GM21528 (cell line): ENCODE data around the gene FCN1.

ENCODE experiments used
- ATAC-seq: cut with Tn5 transposase; IDR thresholded peaks from one replicate; pipeline ENCODE4 v1.9.1; 2021; ENCODE audit warnings: mild to moderate bottlenecking, moderate library complexity; ENCODE audit not compliant: unreplicated experiment, low FRiP score

Gene FCN1

GRCh38 chr9:134895567-134895907, 22.2 kb downstream of the FCN1 start:
- no peak for ATAC-seq

DNA sequence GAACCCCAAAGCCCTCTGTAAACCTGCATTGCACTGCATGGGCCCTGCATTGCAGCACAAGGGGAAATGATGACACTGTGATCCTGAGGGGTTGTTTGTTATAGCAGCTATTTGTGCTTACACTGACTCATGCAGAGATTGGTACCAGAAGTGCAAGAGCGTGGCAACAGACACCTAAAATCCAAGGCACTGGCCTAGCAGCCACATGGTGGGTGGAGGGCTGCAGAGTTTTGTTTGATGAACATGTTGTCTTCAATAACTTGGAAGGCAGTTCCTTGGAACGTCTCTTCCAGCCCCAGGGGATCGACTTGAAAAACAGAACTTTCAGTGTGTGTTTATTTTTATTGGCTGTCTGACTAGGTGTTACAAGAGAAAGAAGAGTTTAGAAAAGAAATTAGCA, 22.6 kb downstream of the FCN1 start:
- no peak for ATAC-seq

DNA sequence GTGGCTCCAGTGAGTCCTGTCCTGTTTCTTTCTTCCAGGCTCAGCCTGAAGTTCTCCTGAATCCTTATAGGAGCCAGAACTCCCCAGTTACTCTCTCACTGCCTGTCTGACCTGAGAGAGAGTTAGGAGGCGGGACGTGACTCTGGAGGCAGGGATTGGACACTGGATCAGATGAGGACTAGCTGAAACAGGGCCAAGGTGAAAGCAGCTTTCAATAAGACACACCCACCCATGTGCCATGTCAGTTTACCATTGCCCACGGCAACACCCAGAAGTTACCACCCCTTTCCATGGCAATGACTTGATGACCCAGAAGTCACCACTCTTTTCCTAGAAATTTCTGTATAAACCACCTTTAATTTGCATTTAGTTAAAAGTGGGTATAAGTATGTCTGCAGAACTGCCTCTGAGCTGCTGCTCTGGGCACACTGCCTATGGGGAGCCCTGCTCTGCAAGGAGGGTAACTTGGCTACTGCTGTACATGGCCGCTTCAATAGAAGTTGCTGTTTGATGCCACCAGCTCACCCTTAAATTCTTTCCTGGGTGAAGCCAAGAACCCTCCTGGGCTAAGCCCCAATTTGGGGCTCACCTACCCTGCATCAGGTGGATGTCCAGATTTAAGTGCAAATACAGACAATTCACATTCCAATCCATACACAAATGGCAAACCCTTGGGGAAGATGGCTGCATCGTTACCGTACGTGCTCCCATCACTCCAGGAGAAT, 23.4 kb downstream of the FCN1 start:
- ATAC-seq = no peak

- no peak for ATAC-seq
Observed at GRCh38 chr9:134892820-134893420, 24.8 kb downstream of the FCN1 start.

DNA sequence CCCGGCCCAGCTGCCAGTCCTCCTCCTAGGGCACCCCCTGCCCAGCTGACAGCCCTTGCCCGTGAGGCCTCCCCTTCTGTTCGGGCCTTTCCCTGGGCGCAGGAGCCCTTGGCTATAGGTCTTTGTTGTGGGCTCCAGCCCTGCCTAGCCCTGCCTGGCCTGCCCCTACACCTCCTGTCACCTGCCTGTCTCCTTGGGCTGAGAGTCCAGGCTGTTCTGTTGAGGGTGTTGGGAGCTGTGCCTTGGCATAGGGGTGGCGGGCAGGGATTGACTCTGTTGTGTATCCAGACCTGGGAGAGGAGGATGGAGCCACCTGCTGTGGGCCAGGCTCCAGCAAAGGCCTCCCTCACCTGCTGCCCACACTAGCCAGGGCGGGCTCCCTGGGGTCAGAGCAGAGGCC, 25.5 kb downstream of the FCN1 start:
- no peak for ATAC-seq

DNA sequence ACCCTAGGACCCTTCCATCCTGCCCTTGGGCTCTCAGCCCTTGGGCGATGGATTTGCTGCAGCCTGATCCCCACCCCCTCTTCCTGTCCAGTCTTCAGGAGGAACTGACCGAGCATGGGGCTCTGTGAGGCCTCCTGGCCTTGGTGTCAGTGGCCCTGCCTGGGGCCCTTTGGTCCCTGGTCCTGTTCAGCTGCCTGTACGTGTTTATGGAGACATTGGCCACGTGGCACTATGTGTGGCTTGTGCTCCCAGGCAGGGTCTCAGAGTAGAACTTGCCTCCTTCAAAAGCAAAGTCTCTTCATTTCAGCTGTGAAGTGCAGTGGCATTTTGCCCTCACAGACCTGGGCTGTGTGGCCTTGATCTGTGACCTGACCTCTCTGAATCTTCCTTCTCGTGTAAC, 26.0 kb downstream of the FCN1 start:
- no peak for ATAC-seq

DNA sequence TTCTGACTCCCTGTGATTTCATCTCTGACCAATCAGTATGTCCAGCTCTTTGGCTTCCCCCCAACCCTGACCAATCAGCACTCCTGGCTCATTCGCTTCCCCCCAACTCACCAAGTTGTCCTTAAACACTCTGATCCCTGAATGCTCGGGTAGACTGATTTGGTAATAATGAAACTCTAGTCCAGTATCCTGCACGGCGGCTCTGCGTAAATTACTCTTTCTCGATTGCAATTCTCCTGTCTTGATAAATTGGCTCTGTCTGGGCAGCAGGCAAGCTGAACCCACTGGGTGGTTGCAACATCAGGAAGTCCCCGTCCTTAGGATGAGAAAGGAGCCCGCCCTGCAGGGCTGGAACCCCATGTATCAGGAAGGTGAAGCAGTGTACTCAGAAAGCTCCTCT, 26.7 kb downstream of the FCN1 start:
- ATAC-seq = no peak

- ATAC-seq = no peak
Observed at GRCh38 chr9:134890155-134890495, 27.6 kb downstream of the FCN1 start.

DNA sequence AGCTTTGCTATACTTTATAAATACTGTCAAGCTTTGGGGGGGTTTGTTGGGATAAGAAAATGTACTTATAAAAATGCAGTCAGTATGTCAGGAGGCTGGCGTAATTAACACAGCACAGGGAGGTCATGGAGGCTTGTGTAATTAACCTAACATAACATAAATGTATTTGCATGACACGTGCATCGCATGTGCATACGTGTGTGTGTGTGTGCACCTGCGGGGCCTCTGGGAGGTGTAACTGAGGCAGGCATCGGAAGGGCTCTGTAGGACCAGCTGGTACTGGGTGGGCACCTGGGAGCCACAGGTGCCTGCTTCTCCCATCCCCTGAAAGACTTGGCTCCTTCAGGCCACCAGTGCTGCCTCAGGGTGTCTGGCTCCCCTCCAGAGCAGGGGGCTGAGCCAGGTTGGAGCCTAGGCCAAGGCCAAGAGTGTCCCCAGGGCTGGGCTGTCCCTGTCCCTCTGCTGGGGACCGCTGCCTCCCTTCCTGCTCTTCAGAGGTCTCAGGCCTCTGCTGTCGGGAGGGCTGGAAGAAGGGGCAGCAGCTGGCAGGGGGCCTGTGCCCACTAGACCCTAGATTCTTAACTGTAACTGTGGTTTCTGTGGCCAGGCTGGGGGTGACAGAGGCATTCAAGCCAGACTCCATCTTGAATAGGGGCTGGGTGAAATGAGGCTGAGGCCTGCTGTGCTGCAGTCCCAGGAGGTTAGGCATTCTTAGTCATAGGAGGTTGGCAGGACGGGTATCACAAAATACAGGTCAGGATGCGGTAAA, 28.1 kb downstream of the FCN1 start:
- no peak for ATAC-seq

- no peak for ATAC-seq
Observed at GRCh38 chr9:134888603-134889190, 29.0 kb downstream of the FCN1 start.

GRCh38 chr9:134887686-134888602, 29.8 kb downstream of the FCN1 start:
- no peak for ATAC-seq

- no peak for ATAC-seq
Observed at GRCh38 chr9:134887219-134887618, 30.5 kb downstream of the FCN1 start.

DNA sequence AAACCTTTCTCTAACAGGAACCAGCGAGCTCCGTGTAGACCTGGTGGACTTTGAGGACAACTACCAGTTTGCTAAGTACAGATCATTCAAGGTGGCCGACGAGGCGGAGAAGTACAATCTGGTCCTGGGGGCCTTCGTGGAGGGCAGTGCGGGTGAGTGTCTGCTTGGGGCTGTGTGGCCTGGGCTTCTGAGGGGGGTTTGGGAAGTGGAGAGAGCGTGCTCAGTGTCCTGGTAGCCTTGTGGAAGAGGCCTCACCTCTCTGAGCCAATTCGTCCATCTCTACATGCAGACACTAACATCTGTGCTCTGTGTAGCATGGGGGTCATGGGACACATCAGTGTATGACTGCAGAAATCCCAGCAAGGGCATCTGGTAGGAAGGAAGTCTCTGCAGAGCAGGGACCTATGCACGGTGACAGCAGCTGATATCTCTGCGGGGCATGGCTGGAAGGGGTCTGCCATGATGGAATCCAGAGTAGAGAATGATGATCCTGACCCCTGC, 31.2 kb downstream of the FCN1 start:
- ATAC-seq = no peak

DNA sequence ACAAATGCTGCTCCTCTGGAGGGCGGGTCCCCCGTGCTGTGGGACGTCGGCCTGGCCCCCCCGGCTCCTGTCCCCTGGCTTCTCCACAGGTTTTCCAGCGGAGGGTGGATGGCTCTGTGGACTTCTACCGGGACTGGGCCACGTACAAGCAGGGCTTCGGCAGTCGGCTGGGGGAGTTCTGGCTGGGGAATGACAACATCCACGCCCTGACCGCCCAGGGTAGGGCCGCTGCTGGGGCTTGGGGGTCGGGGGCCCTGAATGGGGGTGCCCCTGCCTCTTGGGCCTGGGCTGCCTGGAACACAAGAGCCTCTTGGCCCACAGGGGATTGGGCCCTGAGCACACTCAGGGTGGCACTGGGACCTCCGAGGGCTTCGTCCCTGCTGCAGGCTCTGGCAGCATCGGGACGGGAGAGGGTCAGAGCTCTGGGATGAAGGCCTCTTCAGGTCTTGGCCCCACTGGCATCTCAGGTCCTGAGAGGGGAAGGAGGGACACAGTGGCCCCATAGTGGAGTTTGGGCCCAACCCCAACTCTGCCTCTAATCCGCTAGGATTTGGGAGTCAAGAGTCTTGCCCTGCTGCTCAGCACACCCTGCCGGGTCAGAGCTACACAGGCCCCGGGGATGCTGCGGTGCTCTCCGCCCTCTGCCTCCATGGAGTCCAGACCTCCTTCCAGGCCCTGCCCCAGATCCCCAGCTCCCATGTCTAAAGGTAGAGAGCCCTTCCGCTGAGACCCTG, 31.9 kb downstream of the FCN1 start:
- no peak for ATAC-seq

DNA sequence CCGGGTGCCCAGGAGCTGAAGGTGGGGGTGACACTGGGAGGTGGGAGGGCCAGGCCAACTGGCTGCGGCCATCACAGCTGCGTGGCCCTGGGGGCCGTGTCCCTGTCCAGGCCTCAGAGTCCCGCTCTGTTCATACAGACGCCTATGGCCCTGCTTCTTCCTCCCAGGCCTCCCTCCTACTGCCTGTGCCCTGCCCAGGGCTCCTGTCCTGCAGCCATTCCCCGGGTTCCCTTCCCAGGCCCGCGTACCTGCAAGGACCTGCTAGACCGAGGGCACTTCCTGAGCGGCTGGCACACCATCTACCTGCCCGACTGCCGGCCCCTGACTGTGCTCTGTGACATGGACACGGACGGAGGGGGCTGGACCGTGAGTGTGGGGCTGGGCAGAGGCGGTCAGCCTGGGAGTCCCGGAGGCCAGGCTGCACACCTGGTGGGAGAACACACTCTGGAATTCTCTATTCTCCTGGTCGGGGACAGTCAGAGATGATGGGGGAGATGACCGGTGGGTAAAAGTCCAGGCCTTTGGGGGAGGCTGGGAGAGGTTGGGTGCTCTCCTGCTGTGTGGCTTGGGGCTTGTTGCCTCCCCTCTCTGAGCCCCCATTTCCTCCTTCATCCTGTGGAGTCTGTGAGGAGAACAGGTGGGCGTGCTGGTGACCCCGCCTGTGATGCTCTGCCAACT, 32.6 kb downstream of the FCN1 start:
- no peak for ATAC-seq

- no peak for ATAC-seq
Observed at GRCh38 chr9:134884492-134884891, 33.2 kb downstream of the FCN1 start.

GRCh38 chr9:134883040-134883782, 34.5 kb downstream of the FCN1 start:
- ATAC-seq = no peak

- no peak for ATAC-seq
Observed at GRCh38 chr9:134882204-134882785, 35.4 kb downstream of the FCN1 start.
